Right cardiac atrium (tissue), 5 donors: ENCODE measurements around the gene CMC1. TPM values are rescaled to one million over a fixed set of nuclear protein-coding genes. Genes with fewer than 3 reads are reported as not detected.

Experiments used
- ATAC-seq, 2 donors: fragments of 200-7000 bp; cut with Tn5 transposase; one replicate each; pipeline versions ENCODE4 v1.8.0 to v1.9.1; 2020; ENCODE audit warnings: moderate library complexity in 2 of 2, mild to moderate bottlenecking in 1 of 2
- DNase-seq, 3 donors: peaks; one replicate each; pipeline ENCODE4 v3.0.0-alpha.2; 2020
- H3K27ac ChIP-seq: one replicate; pipeline ENCODE4 v1.5.1; 2013; ENCODE audit warnings: mild to moderate bottlenecking, low read length, control low read depth, moderate library complexity
- H3K27me3 ChIP-seq: one replicate; pipeline ENCODE4 v1.6.1; 2013; ENCODE audit not compliant: control insufficient read depth, insufficient read depth
- H3K4me1 ChIP-seq: one replicate; pipeline ENCODE4 v1.6.1; 2013; ENCODE audit warnings: low read length; ENCODE audit not compliant: control insufficient read depth, insufficient read depth
- H3K4me3 ChIP-seq: one replicate; pipeline ENCODE4 v1.5.1; 2013; ENCODE audit warnings: low read length, control low read depth
- H3K9me3 ChIP-seq: one replicate; pipeline ENCODE4 v1.6.1; 2013; ENCODE audit warnings: low read length; ENCODE audit not compliant: control insufficient read depth
- WGBS: extraction: QIAGEN DNeasy Blood & Tissue Kit; methylation state at CpG from one replicate; pipeline ENCODE4 v1.1.7; 2013; 5-methylcytosine and 5-hydroxymethylcytosine counted together
- intact Hi-C, 4 donors: fragments of 100-400 bp; cut with DNase I; formaldehyde crosslinking; loops; one replicate each; pipeline versions ENCODE4 v1.11.0 to v1.14.0; 2022 to 2023
- polyA plus RNA-seq: library from polyadenylated mRNA; stranded (reverse); fragments of 200-250 nt; gene quantifications from one replicate; pipeline ENCODE4 v1.2.3, GENCODE V29; 2013
- total RNA-seq, 4 donors: library from RNA; stranded (reverse); fragmentation: NEBNext Ultra II Directional; extraction: Animal tissue kit (Norgen Biotek cat#: 25700); gene quantifications; one replicate each; pipeline ENCODE4 v1.2.1, GENCODE V29; 2021
- donor health status: healthy with polysubstance abuse.
- donor health status: DM: no; HTN: yes; CAD: no.
- donor health status: DM: no; HTN: no; CAD: no.
- donor health status: DM: no; HTN: yes; CAD: no; lungs with severe emphysema.
- donor health status: DM: yes; HTN: yes; CAD: no.

Gene CMC1
- total and polyA plus RNA-seq, 5 donors: 25.8 to 136 (median 33.0) TPM

DNA sequence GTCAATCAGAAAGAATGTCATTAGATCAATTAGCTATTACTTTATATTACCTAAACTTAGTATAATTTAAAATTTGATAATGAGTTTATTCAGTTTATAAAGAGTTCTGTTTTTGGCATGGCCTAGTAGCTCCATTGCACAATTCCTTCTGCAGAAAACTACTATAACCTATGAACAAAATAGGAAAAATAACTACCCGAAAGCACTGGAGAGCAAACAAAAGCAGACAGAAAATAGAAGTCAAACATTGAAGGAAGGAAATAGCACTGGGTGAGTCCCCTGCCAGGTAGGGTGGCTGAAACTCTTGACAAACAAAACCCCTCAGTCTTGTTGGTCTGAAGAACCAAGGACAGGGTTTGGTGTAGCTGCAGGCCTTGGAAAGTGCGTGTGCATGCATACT is 37.5 kb downstream of the CMC1 start:
- Histone ChIP-seq H3K4me1 (peaks cover 1% of the 10 kb centered on the region), H3K27me3 (no peaks in the 10 kb centered on the region), H3K9me3 (no peaks in the 10 kb centered on the region), H3K4me3 (no peak overlapping the region), H3K27ac (no peak overlapping the region)
- intact Hi-C loops: no loop called here
- no peak for DNase-seq
- WGBS: 79% methylated on average over 2 of the region's 2 CpGs
- ATAC-seq: no peak

DNA sequence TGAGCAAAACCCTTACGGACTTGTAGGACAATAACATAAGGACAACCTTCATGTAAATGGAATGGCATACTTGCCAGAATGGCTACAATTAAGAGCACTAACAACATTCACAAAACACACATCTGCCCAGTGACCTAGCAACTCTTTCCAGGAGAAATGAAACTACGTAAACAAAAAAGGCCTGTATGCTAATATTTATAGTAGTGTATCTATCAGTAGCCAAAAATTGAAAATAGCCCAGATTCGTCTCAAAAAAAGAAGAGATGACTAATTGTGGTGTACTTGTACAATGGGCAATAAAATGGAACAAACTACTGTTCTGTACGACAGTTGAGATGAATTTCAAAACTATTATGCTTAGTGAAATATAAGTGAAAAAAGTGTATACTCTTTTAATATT is 38.4 kb downstream of the CMC1 start:
- Histone ChIP-seq H3K4me3 (no peak overlapping the region), H3K9me3 (no peaks in the 10 kb centered on the region), H3K4me1 (peaks cover 1% of the 10 kb centered on the region), H3K27me3 (no peaks in the 10 kb centered on the region), H3K27ac (no peak overlapping the region)
- intact Hi-C loops: no loop called here
- ATAC-seq (no peak), DNase-seq (no peak)
- whole genome bisulfite sequencing: 68% methylated on average over 4 of the region's 4 CpGs

DNA sequence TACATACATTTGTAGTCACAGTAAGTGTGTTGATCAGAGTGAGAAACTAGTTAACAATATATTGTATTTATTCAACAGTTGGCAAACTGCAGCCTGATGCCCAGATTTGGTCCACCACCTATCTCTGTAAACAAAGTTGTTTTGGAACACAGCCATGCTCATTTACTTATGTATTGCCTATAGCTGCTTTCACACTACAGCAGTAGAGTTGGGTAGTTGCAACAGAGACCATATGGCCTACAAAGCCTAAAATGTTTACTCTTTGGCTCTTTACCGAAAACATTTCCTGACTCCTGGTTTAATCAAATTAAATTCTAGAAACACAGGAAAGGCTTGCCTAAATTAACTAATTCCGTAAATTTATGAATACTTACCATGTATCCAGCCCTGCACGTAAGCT is 39.4 kb downstream of the CMC1 start:
- WGBS: 95% methylated on average over 3 of the region's 3 CpGs
- intact Hi-C loops: no loop called here

DNA sequence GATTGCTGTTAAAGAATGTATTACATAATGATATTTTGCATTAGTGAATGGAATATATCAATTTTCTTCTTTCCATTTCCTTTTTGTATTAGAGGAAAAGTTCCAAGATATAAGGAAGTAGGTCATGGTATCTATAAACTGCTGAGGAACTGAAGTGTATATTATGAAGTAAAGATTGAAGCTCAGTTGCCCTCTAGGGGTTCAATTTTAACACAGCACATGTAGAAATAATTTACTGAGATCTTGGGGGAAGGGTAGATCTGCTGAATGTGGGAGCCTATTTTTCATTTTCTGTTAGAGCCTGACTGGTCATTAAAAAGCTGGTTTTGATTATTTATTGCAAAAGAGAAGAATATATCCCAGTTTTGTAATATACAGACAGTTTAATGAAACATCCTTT is 45.2 kb downstream of the CMC1 start:
- peak; percentile 68 to 83 for ATAC-seq
- no peaks in the 10 kb centered on the region for H3K27me3 ChIP-seq

More for the DNA sequence above, 39.4 kb downstream of the CMC1 start:
- ATAC-seq (no peak), DNase-seq (no peak)
- Histone ChIP-seq H3K4me3 (no peak overlapping the region), H3K27ac (no peak overlapping the region), H3K4me1 (peaks cover 1% of the 10 kb centered on the region), H3K9me3 (no peaks in the 10 kb centered on the region), H3K27me3 (no peaks in the 10 kb centered on the region)

DNA sequence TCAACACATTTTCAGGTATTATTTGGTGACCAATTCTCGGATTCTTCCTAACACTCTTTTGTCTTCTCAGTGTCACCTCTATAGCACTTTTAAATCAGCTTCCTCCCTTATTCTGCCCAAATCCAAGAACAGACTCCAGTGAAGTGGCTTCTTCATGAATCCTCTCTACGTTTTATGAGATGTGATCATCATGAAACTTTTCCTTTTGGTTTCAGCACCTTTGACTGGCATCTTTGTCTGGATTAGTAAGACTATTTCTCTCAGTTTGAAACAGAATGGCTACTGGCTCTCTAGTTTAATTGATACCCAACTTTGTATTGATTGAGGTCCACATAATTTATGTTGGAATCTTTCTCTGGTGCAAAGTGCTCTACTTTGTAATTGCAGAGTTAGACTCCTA is 45.6 kb downstream of the CMC1 start:
- H3K27ac ChIP-seq: no peak overlapping the region
- no peaks in the 10 kb centered on the region for H3K27me3 ChIP-seq
- intact Hi-C loops: no loop called here
- H3K4me1 ChIP-seq: no peaks in the 10 kb centered on the region
- DNase-seq: no peak
- no peak for ATAC-seq
- no peaks in the 10 kb centered on the region for H3K9me3 ChIP-seq
- H3K4me3 ChIP-seq: no peak overlapping the region
- 76% methylated on average over 2 of the region's 2 CpGs for WGBS

More for the DNA sequence above, 45.2 kb downstream of the CMC1 start:
- DNase-seq: no peak
- Histone ChIP-seq H3K9me3 (no peaks in the 10 kb centered on the region), H3K27ac (no peak overlapping the region), H3K4me1 (no peaks in the 10 kb centered on the region), H3K4me3 (no peak overlapping the region)
- intact Hi-C loops: no loop called here

DNA sequence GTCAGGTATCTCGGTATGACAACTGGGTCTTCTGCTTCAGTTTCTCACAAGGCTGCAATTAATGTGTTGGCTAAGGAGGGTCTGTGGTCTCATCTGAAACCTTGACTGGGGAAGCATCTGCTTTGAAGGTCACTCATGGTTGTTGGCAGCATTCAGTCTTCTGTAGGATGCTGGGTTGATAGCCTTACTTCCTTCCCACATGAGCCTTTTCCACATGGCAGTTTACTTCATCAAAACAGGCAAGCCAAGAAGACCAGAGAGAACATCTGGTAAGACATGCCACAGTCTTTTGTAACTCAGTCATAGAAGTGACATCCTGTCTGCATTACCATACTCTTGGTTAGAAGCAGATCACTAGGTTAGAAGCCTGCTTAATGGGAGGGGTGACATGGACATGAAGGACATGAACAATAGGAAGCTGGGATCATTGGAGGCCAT is 49.5 kb downstream of the CMC1 start:
- intact Hi-C loops: no loop called here
- WGBS: 94% methylated on average over 1 of the region's 1 CpG
- no peaks in the 10 kb centered on the region for H3K4me1 ChIP-seq
- no peak overlapping the region for H3K4me3 ChIP-seq
- ATAC-seq (no peak), DNase-seq (no peak)
- H3K27me3 ChIP-seq: no peaks in the 10 kb centered on the region
- H3K9me3 ChIP-seq: no peaks in the 10 kb centered on the region
- no peak overlapping the region for H3K27ac ChIP-seq

DNA sequence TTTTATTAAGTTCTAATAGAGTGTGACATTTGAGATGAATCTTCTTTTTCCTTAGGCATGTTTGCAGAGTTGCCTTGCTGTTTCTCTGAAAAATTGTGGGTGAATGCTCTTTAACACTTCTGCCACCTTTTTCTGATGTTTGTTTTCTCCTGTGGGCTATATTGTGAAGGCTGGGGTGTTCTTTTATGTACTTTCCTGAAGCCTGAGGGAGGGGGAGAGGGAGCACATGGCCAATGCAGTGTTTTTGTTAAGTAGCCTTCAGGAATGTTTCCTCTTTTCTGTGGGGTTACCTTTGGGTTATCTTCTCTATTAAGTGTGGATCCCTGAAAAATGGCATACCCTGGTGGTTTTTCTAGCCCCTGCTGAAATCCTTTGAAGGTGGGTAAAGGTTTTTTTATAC is 50.2 kb downstream of the CMC1 start:
- no peaks in the 10 kb centered on the region for H3K27me3 ChIP-seq
- no peak overlapping the region for H3K27ac ChIP-seq
- H3K9me3 ChIP-seq: no peaks in the 10 kb centered on the region
- intact Hi-C loops: no loop called here
- H3K4me3 ChIP-seq: no peak overlapping the region
- DNase-seq (no peak), ATAC-seq (no peak)
- H3K4me1 ChIP-seq: no peaks in the 10 kb centered on the region

DNA sequence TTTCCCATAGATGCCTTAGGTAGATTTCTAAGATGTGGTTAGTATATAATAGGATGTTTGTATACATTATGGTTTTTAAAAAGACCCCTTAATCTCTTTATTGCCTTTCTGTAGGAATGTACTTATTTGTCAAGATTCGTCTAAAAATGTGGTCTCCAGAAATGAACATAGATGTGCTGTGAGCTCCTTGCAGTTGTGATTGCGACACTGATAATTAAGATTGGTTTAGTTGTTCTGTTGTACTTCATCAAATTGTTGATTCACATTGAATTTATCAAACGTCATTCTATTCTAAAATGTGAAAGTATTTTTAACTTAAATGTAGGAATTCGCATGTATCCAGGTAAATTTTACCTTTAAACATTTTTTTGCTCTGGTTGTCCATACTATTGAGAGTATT is 51.2 kb downstream of the CMC1 start:
- no peaks in the 10 kb centered on the region for H3K27me3 ChIP-seq
- no peak overlapping the region for H3K4me3 ChIP-seq
- no peaks in the 10 kb centered on the region for H3K4me1 ChIP-seq
- WGBS: 89% methylated on average over 4 of the region's 4 CpGs
- intact Hi-C loops: no loop called here
- no peaks in the 10 kb centered on the region for H3K9me3 ChIP-seq
- no peak for ATAC-seq
- H3K27ac ChIP-seq: no peak overlapping the region
- DNase-seq: no peak

DNA sequence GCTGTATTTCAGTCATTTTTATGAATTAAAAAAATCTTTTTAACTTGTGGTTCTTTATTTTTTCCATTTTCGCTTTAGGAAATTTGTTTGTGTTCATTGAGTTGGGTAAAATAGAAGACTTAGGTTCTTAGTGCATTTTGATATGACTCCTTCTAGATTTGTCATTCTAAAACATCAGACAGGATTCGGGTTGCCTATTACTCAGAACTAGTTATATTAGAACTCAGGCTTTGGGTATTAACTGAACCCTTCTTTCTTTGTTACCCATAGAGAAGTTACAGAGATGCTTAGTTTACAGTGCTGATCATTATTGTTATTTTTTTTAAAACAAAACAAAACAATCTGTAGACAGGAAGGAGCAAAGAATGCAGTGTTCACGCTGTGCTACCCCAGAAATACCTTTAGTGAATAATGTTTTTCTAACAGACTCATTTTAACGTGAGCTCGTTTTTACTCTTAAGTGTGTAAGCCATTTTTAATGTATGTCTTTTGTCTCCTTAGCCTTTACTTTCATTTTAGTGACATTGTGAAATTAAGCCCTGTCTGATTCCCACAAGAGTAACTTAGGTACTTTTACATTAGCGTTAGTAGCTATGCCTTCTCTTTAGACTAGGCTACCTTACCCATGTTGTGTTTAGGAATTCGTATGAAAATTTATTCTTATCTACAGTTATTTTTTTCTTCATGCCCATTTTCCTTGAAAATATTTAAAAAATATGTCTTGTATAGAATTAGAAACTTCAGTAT is 53.4 kb downstream of the CMC1 start:
- no peaks in the 10 kb centered on the region for H3K27me3 ChIP-seq
- ATAC-seq: no peak
- no peak for DNase-seq
- H3K9me3 ChIP-seq: no peaks in the 10 kb centered on the region
- 80% methylated on average over 7 of the region's 7 CpGs for WGBS
- H3K4me1 ChIP-seq: no peaks in the 10 kb centered on the region
- no peak overlapping the region for H3K27ac ChIP-seq
- intact Hi-C loops: no loop called here
- H3K4me3 ChIP-seq: peak overlapping the region; percentile 54

DNA sequence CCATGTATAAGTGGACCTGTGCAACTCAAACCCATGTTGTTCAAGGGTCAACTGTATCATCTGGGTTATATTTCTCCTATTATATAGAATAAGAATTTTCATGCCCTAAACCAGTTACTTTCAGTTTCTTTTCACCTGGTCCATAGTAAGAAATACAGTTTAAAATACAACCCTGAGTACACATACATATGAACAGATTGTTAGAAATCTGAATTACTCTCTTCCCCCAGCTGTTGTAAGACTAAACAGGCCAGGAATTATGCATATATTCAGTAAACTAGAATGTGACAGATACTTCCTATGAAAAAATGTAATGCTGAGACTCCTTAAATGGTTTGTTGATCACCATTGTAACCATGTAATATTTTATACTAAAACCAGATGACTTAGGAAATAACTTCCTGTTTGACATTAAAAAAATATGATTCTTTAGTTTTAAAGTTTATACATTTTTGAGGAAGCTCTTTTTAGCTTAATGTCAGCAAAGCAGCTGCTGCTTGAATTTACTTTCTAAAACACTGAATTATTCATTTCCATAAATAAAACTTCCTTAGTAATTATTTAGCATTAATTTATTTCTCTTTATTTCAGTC is 54.6 kb downstream of the CMC1 start:
- DNase-seq (no peak), ATAC-seq (no peak)
- Histone ChIP-seq H3K27ac (no peak overlapping the region), H3K4me3 (peak overlapping the region; percentile 54), H3K9me3 (no peaks in the 10 kb centered on the region), H3K27me3 (no peaks in the 10 kb centered on the region), H3K4me1 (no peaks in the 10 kb centered on the region)
- intact Hi-C loops: no loop called here

DNA sequence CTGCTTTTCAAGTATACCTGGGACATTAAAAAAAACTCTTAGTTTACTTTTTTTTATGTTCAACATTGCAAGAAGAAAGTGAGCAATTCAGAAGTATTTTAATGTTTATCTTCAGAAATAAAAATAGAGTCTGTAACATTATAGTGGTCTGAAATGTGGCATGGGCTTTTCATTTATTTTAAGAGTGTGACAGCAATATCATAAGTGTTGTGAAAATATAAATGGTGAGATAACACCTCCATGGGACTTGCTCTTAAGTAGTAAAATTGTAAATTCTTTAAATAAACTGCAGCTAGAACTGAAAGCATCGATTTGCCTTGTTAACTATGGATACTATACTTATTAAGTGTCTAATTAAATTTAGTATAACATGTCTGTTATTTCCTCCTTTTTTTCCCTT is 58.3 kb downstream of the CMC1 start:
- Histone ChIP-seq H3K27ac (no peak overlapping the region), H3K4me1 (no peaks in the 10 kb centered on the region), H3K27me3 (no peaks in the 10 kb centered on the region), H3K9me3 (no peaks in the 10 kb centered on the region), H3K4me3 (no peak overlapping the region)
- DNase-seq: no peak
- 76% methylated on average over 1 of the region's 1 CpG for WGBS
- ATAC-seq: no peak
- intact Hi-C loops: no loop called here
